DND-41 (cell line): ENCODE results near the gene DNAH3.
"Not testable (repeated sequence)": the region's sequence is repeated elsewhere in the genome, so short reads cannot be mapped to it uniquely, and the experiment has no call there.

ENCODE experiments used
- ATAC-seq: fragments of 200-7000 bp; cut with Tn5 transposase; 3 replicates; pipeline ENCODE4 v1.9.1; 2021; ENCODE audit warnings: low read depth; ENCODE audit not compliant: insufficient read depth
- DNase-seq: peaks from one replicate; pipeline ENCODE4 v3.0.0-alpha.2; 2020
- H2AFZ ChIP-seq: 2 replicates; pipeline ENCODE4 v1.6.0; 2012; ENCODE audit warnings: low read depth, low read length
- H3K27ac ChIP-seq: 2 replicates; pipeline ENCODE4 v1.5.1; 2012; ENCODE audit warnings: low read length, inconsistent platforms
- H3K27me3 ChIP-seq: fragments of 200-600 bp; sonication (generic); 2 replicates; pipeline ENCODE4 v1.6.0; 2012; ENCODE audit warnings: low read length, mild to moderate bottlenecking, inconsistent platforms; ENCODE audit not compliant: insufficient read depth, poor library complexity
- H3K36me3 ChIP-seq: 2 replicates; pipeline ENCODE4 v1.5.1; 2012; ENCODE audit warnings: low read length, inconsistent platforms; ENCODE audit not compliant: insufficient read depth
- H3K4me1 ChIP-seq: 2 replicates; pipeline ENCODE4 v1.5.1; 2012; ENCODE audit warnings: mild to moderate bottlenecking, low read length; ENCODE audit not compliant: insufficient read depth
- H3K4me2 ChIP-seq: 2 replicates; pipeline ENCODE4 v1.6.0; 2012; ENCODE audit warnings: mild to moderate bottlenecking, moderate library complexity, low read length, inconsistent platforms; ENCODE audit not compliant: insufficient read depth
- H3K4me3 ChIP-seq, 2 experiments: fragments of 200-600 bp in 1 of 2; shearing (Covaris generic) in 1 of 2; 2 replicates each; pipeline ENCODE4 v1.5.1; 2012 to 2016; ENCODE audit warnings: inconsistent platforms in 2 of 2, low read length in 2 of 2, mild to moderate bottlenecking in 2 of 2, low read depth in 1 of 2, moderate library complexity in 1 of 2
- H3K79me2 ChIP-seq: 2 replicates; pipeline ENCODE4 v1.6.0; 2012; ENCODE audit warnings: low read length, inconsistent platforms; ENCODE audit not compliant: insufficient read depth
- H3K9ac ChIP-seq: 2 replicates; pipeline ENCODE4 v1.6.0; 2012; ENCODE audit warnings: low read depth, mild to moderate bottlenecking, inconsistent platforms, low read length, moderate library complexity
- H3K9me3 ChIP-seq: 2 replicates; pipeline ENCODE4 v1.5.1; 2012; ENCODE audit warnings: low read length, moderate library complexity, mild to moderate bottlenecking, inconsistent platforms; ENCODE audit not compliant: insufficient read depth, severe bottlenecking
- H4K20me1 ChIP-seq: 2 replicates; pipeline ENCODE4 v1.6.0; 2012; ENCODE audit warnings: low read length; ENCODE audit not compliant: insufficient read depth
- CTCF ChIP-seq: IDR thresholded peaks from 2 replicates; pipeline ENCODE4 v1.5.1; 2012; ENCODE audit warnings: borderline replicate concordance, low read length, moderate library complexity, mild to moderate bottlenecking; ENCODE audit not compliant: poor library complexity, severe bottlenecking; ENCODE audit errors: extremely low read depth
- EZH2 ChIP-seq: IDR thresholded peaks from 3 replicates; pipeline ENCODE4 v1.6.1; 2012; ENCODE audit warnings: borderline replicate concordance, low read depth, mild to moderate bottlenecking, moderate library complexity, low read length, inconsistent platforms; ENCODE audit not compliant: severe bottlenecking

Gene DNAH3

DNA sequence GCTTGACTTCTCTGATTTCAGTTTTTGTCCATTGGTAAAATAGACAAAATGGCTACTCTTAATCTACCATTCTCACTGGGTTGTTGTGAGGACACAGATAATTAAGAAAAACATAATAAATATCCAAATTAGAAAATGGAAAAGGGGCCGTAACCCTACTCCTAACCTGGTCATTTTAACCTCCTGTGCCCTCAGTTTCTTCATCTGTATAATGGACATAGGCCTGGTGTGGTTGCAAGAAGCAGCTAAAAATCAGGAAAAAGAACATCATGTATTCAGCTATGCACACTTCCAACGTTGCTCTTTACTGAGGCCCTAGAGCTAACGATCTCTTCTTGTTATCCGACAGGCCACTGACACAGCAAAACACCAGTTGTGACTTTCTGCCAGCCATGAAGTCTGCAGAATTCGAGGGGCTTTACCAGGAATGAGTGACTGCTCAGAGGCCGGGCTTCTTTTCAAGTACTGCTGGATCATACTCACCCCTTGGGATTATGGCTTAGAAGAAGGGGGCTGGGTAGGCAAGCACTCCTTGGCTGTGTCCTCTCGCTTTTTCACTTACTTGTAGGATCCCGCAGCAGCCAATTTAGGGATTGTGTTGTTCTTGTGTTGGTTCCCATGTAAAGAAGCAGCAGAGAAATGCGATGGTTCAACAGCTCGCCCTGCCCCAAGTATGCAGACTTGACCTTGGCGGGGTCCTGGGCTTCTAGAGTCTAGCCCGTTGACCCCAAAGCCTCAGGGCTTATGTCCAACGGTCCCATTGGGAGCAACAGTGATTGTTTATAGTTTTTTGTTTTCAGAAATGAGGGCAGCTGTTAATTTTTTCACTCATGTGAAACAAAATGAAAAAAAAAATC, 28.7 kb upstream of the DNAH3 start:
- Histone ChIP-seq H3K9ac (no peak overlapping the region), H3K79me2 (no peaks in the 10 kb centered on the region), H3K27ac (no peak overlapping the region), H2AFZ (no peak overlapping the region), H3K4me3 (no peak overlapping the region), H3K4me1 (no peaks in the 10 kb centered on the region), H3K27me3 (no peaks in the 10 kb centered on the region), H4K20me1 (no peaks in the 10 kb centered on the region), H3K9me3 (no peaks in the 10 kb centered on the region), H3K36me3 (peaks cover 40% of the 10 kb centered on the region), H3K4me2 (no peak overlapping the region)
- DNase-seq (no peak), ATAC-seq (no peak)
- TF ChIP-seq CTCF: no peak
- no peak for TF ChIP-seq EZH2

DNA sequence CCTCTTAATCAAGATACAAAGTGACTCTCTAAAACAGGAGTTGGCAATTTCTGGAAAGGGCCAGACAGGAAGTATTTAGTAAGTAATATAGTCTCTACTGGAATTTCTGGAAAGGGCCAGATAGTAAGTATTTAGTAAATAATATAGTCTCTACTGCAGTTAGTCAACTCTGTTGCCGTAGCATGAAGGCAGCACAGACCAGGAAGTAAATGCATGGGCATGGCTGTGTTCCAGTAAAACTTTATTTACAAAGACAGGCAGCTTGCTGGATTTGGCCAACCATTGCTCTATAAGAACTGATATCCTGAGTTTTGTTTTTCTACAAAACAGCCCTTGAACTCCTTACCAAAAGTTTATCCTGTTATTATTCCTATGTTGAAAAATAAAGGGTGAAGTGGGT, 24.8 kb upstream of the DNAH3 start:
- Histone ChIP-seq H3K4me1 (no peaks in the 10 kb centered on the region), H4K20me1 (no peaks in the 10 kb centered on the region), H3K9ac (no peak overlapping the region), H3K79me2 (no peaks in the 10 kb centered on the region), H3K27me3 (no peaks in the 10 kb centered on the region), H3K4me3 (no peak overlapping the region), H3K36me3 (peaks cover 34% of the 10 kb centered on the region), H2AFZ (no peak overlapping the region), H3K4me2 (no peak overlapping the region), H3K9me3 (no peaks in the 10 kb centered on the region), H3K27ac (no peak overlapping the region)
- no peak for ATAC-seq
- DNase-seq: no peak
- TF ChIP-seq EZH2 (no peak), CTCF (no peak)

DNA sequence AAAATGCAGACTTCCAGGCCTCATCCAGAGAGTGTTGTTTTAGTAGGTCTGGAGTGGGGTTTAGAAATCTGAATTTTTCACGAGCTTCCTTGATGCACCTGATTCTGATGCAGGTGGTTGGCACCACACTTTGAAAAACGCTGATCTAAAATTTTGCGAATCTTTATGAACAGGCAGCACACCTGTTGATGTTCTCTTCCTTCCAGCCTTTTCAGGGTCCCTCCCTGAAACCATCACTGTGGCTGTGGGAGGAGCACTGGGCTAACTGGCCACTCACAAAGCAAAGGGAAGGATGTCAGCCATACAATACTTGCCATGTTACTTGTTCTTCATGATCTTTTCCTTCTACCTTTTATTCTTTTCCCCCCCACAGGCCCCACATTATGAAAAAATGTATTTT, 22.0 kb upstream of the DNAH3 start:
- Histone ChIP-seq H3K27ac (no peak overlapping the region), H3K4me2 (no peak overlapping the region), H3K9me3 (no peaks in the 10 kb centered on the region), H3K36me3 (peaks cover 19% of the 10 kb centered on the region), H3K4me3 (no peak overlapping the region), H3K79me2 (no peaks in the 10 kb centered on the region), H3K9ac (no peak overlapping the region), H4K20me1 (no peaks in the 10 kb centered on the region), H3K27me3 (no peaks in the 10 kb centered on the region), H3K4me1 (no peaks in the 10 kb centered on the region), H2AFZ (no peak overlapping the region)
- TF ChIP-seq EZH2: no peak
- TF ChIP-seq CTCF: no peak
- no peak for DNase-seq
- ATAC-seq: no peak

GRCh38 chr16:21170116-21170515, 19.5 kb upstream of the DNAH3 start:
- not testable (repeated sequence) for H3K27ac ChIP-seq, H3K9ac ChIP-seq, H3K4me3 ChIP-seq, H3K4me2 ChIP-seq, H4K20me1 ChIP-seq, DNase-seq, H3K4me1 ChIP-seq, H3K9me3 ChIP-seq, ATAC-seq, H3K79me2 ChIP-seq, H3K27me3 ChIP-seq, H2AFZ ChIP-seq
- H3K36me3 ChIP-seq: peaks cover 29% of the 10 kb centered on the region
